ENCODE data around the gene FRG2. TPM values are rescaled to one million over a fixed set of nuclear protein-coding genes. Genes with fewer than 3 reads are reported as not detected.
"Not testable (repeated sequence)": the region's sequence is repeated elsewhere in the genome, so short reads cannot be mapped to it uniquely, and the experiment has no call there.

The FRG2 gene
- not detected in 2 replicates for total RNA-seq

- intact Hi-C loops (cut with micrococcal nuclease), result not testable (repeated sequence)
These were observed at the start of gene FRG2 for GRCh38 chr4:190027156-190027555. Gene FRG2 (minus strand): TSS chr4:190027256. CDS start chr4:190027204, 52 bp downstream.

GRCh38 chr4:190068351-190068750 lies 41.3 kb upstream of the FRG2 start:
- intact Hi-C loops (cut with micrococcal nuclease), result not testable (repeated sequence)

- intact Hi-C loops (cut with micrococcal nuclease), result not testable (repeated sequence)
These were observed 37.7 kb upstream of the FRG2 start for GRCh38 chr4:190064805-190065204.

- intact Hi-C loops (cut with micrococcal nuclease), result not testable (repeated sequence)
These were observed 37.3 kb upstream of the FRG2 start, which contains the start of gene DBET for GRCh38 chr4:190064342-190064741. Gene DBET (plus strand): TSS chr4:190064502.

- intact Hi-C loops (cut with micrococcal nuclease), result not testable (repeated sequence)
These were observed 31.9 kb upstream of the FRG2 start for GRCh38 chr4:190058997-190059396.

- intact Hi-C loops (cut with micrococcal nuclease), result not testable (repeated sequence)
These were observed 22.6 kb upstream of the FRG2 start for GRCh38 chr4:190049378-190050239.

GRCh38 chr4:190047627-190048026 lies 20.6 kb upstream of the FRG2 start:
- intact Hi-C loops (cut with micrococcal nuclease), result not testable (repeated sequence)

- intact Hi-C loops (cut with micrococcal nuclease), result not testable (repeated sequence)
These were observed 13.8 kb upstream of the FRG2 start for GRCh38 chr4:190040873-190041272.

GRCh38 chr4:190037704-190038388 lies 10.8 kb upstream of the FRG2 start:
- intact Hi-C loops (cut with micrococcal nuclease), result not testable (repeated sequence)

GRCh38 chr4:190031264-190031663 lies 4.2 kb upstream of the FRG2 start:
- intact Hi-C loops (cut with micrococcal nuclease), result not testable (repeated sequence)

- intact Hi-C loops (cut with micrococcal nuclease), result not testable (repeated sequence)
These were observed 4.3 kb downstream of the FRG2 start for GRCh38 chr4:190022614-190023281.

- intact Hi-C loops (cut with micrococcal nuclease), result not testable (repeated sequence)
These were observed 5.1 kb downstream of the FRG2 start for GRCh38 chr4:190021973-190022372.

GRCh38 chr4:190020790-190021717 lies 6.0 kb downstream of the FRG2 start:
- intact Hi-C loops (cut with micrococcal nuclease), result no loop called here

- intact Hi-C loops (cut with micrococcal nuclease), result not testable (repeated sequence)
These were observed 7.1 kb downstream of the FRG2 start for GRCh38 chr4:190019859-190020463.

- intact Hi-C loops (cut with micrococcal nuclease), result no loop called here
These were observed 7.8 kb downstream of the FRG2 start for GRCh38 chr4:190019023-190019858.

GRCh38 chr4:190018201-190018920 lies 8.7 kb downstream of the FRG2 start:
- intact Hi-C loops (cut with micrococcal nuclease), result no loop called here

GRCh38 chr4:190017357-190018200 lies 9.5 kb downstream of the FRG2 start:
- intact Hi-C loops (cut with micrococcal nuclease), result no loop called here
